ENCODE measurements around the gene NCAM1.

DNA sequence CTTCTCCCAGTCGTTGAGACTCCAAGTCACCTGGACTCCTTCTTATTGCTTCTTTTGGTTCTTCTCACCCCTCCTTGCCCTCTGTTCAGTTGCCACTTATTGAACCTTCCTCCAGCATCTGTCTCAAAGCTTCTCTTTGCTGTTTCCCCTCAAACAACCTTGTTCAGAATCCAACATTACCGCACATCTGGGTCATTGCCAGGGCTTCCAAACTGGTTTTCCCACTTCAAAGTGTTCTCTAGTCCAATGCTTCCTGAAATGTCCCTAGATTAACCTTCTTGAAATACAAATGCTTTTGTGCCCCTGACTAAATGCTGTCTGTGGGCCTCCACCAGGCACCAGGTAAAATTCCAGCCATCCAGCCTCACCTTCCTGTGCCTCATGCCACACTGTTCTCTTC lies 252.3 kb downstream of the NCAM1 start:
- TF ChIP-seq CTCF (IDR thresholded peaks at IDR 0.05; ENCODE audit: low read length) (no peak), EZH2 (optimal IDR thresholded peaks at IDR 0.05; ENCODE audit: low read depth, low read length) (no peak), EZH2phosphoT487 (IDR thresholded peaks at IDR 0.05; ENCODE audit: low read length) (no peak)
